DND-41 (cell line): ENCODE measurements around the gene TCERG1L.
"Not testable (repeated sequence)": the region's sequence is repeated elsewhere in the genome, so short reads cannot be mapped to it uniquely, and the experiment has no call there.

ENCODE experiments used
- ATAC-seq: fragments of 200-7000 bp; cut with Tn5 transposase; 3 replicates; pipeline ENCODE4 v1.9.1; 2021; ENCODE audit warnings: low read depth; ENCODE audit not compliant: insufficient read depth
- DNase-seq: peaks from one replicate; pipeline ENCODE4 v3.0.0-alpha.2; 2020
- H2AFZ ChIP-seq: 2 replicates; pipeline ENCODE4 v1.6.0; 2012; ENCODE audit warnings: low read depth, low read length
- H3K27ac ChIP-seq: 2 replicates; pipeline ENCODE4 v1.5.1; 2012; ENCODE audit warnings: low read length, inconsistent platforms
- H3K27me3 ChIP-seq: fragments of 200-600 bp; sonication (generic); 2 replicates; pipeline ENCODE4 v1.6.0; 2012; ENCODE audit warnings: low read length, mild to moderate bottlenecking, inconsistent platforms; ENCODE audit not compliant: insufficient read depth, poor library complexity
- H3K36me3 ChIP-seq: 2 replicates; pipeline ENCODE4 v1.5.1; 2012; ENCODE audit warnings: low read length, inconsistent platforms; ENCODE audit not compliant: insufficient read depth
- H3K4me1 ChIP-seq: 2 replicates; pipeline ENCODE4 v1.5.1; 2012; ENCODE audit warnings: mild to moderate bottlenecking, low read length; ENCODE audit not compliant: insufficient read depth
- H3K4me2 ChIP-seq: 2 replicates; pipeline ENCODE4 v1.6.0; 2012; ENCODE audit warnings: mild to moderate bottlenecking, moderate library complexity, low read length, inconsistent platforms; ENCODE audit not compliant: insufficient read depth
- H3K4me3 ChIP-seq, 2 experiments: fragments of 200-600 bp in 1 of 2; shearing (Covaris generic) in 1 of 2; 2 replicates each; pipeline ENCODE4 v1.5.1; 2012 to 2016; ENCODE audit warnings: inconsistent platforms in 2 of 2, low read length in 2 of 2, mild to moderate bottlenecking in 2 of 2, low read depth in 1 of 2, moderate library complexity in 1 of 2
- H3K79me2 ChIP-seq: 2 replicates; pipeline ENCODE4 v1.6.0; 2012; ENCODE audit warnings: low read length, inconsistent platforms; ENCODE audit not compliant: insufficient read depth
- H3K9ac ChIP-seq: 2 replicates; pipeline ENCODE4 v1.6.0; 2012; ENCODE audit warnings: low read depth, mild to moderate bottlenecking, inconsistent platforms, low read length, moderate library complexity
- H3K9me3 ChIP-seq: 2 replicates; pipeline ENCODE4 v1.5.1; 2012; ENCODE audit warnings: low read length, moderate library complexity, mild to moderate bottlenecking, inconsistent platforms; ENCODE audit not compliant: insufficient read depth, severe bottlenecking
- H4K20me1 ChIP-seq: 2 replicates; pipeline ENCODE4 v1.6.0; 2012; ENCODE audit warnings: low read length; ENCODE audit not compliant: insufficient read depth
- CTCF ChIP-seq: IDR thresholded peaks from 2 replicates; pipeline ENCODE4 v1.5.1; 2012; ENCODE audit warnings: borderline replicate concordance, low read length, moderate library complexity, mild to moderate bottlenecking; ENCODE audit not compliant: poor library complexity, severe bottlenecking; ENCODE audit errors: extremely low read depth
- EZH2 ChIP-seq: IDR thresholded peaks from 3 replicates; pipeline ENCODE4 v1.6.1; 2012; ENCODE audit warnings: borderline replicate concordance, low read depth, mild to moderate bottlenecking, moderate library complexity, low read length, inconsistent platforms; ENCODE audit not compliant: severe bottlenecking

The TCERG1L gene

DNA sequence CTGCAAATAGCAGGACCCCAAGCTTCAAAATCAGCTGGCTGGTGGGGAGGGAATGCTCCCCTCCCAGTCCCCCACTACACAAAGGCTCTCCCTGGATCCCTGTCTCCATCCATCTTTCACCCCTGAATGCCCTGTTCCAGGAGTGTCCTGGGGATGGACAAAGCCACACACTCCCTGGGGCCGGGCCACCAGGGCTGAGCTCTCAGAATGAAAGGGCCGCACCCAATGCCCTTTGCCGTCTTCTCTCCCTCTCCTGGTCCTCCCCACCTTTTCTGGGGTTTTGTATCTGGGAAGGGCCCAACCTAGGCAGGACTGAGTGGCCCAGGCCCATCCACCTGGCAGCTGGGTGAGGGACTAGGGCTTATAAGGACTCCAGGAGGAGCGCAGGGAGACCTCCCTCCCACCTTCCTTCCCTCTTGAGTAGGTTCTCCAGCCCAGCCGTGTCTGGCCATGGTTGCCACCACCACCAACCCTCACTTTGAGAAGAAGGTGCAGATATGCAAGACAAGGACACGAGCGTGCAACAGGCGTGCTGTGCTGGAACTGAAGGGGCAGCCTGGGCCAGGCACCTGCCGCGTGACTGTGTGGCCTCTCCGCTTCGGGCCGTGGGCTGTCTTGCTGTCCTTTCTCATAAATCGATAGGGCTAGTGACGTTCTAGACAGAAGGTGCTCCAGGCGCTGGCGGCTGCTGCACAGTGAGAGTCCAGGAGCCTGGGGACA lies 157.1 kb downstream of the TCERG1L start:
- Histone ChIP-seq H3K79me2 (no peaks in the 10 kb centered on the region), H3K9ac (no peak overlapping the region), H3K4me1 (no peaks in the 10 kb centered on the region), H3K27me3 (no peaks in the 10 kb centered on the region), H3K4me2 (no peak overlapping the region), H4K20me1 (no peaks in the 10 kb centered on the region), H3K27ac (no peak overlapping the region), H2AFZ (no peak overlapping the region), H3K36me3 (no peaks in the 10 kb centered on the region), H3K9me3 (no peaks in the 10 kb centered on the region), H3K4me3 (no peak overlapping the region)
- TF ChIP-seq EZH2 = no peak
- no peak for TF ChIP-seq CTCF
- ATAC-seq (no peak), DNase-seq (no peak)

GRCh38 chr10:131152456-131152855 lies 159.1 kb downstream of the TCERG1L start:
- not testable (repeated sequence) for H3K36me3 ChIP-seq, H3K9ac ChIP-seq, H3K4me2 ChIP-seq, H4K20me1 ChIP-seq, H3K9me3 ChIP-seq, DNase-seq, H2AFZ ChIP-seq, H3K79me2 ChIP-seq, H3K4me1 ChIP-seq, H3K4me3 ChIP-seq, H3K27me3 ChIP-seq, H3K27ac ChIP-seq, ATAC-seq

GRCh38 chr10:131150126-131150525 lies 161.4 kb downstream of the TCERG1L start:
- DNase-seq = no peak
- no peaks in the 10 kb centered on the region for H4K20me1 ChIP-seq
- no peak overlapping the region for H3K4me3 ChIP-seq
- H3K27ac ChIP-seq = no peak overlapping the region
- no peak overlapping the region for H3K9ac ChIP-seq
- no peaks in the 10 kb centered on the region for H3K4me1 ChIP-seq
- no peaks in the 10 kb centered on the region for H3K36me3 ChIP-seq
- no peak for TF ChIP-seq EZH2
- no peak for TF ChIP-seq CTCF
- no peak overlapping the region for H3K4me2 ChIP-seq
- H3K27me3 ChIP-seq = no peaks in the 10 kb centered on the region
- H3K9me3 ChIP-seq = no peaks in the 10 kb centered on the region
- ATAC-seq = no peak
- no peak overlapping the region for H2AFZ ChIP-seq
- H3K79me2 ChIP-seq = no peaks in the 10 kb centered on the region

- no peak overlapping the region for H3K4me2 ChIP-seq
- ATAC-seq (no peak), DNase-seq (no peak)
- no peaks in the 10 kb centered on the region for H3K36me3 ChIP-seq
- H3K4me1 ChIP-seq = no peaks in the 10 kb centered on the region
- TF ChIP-seq EZH2 = no peak
- no peaks in the 10 kb centered on the region for H3K27me3 ChIP-seq
- H3K9ac ChIP-seq = no peak overlapping the region
- no peak overlapping the region for H3K27ac ChIP-seq
- H4K20me1 ChIP-seq = no peaks in the 10 kb centered on the region
- no peak overlapping the region for H2AFZ ChIP-seq
- H3K4me3 ChIP-seq = no peak overlapping the region
- no peaks in the 10 kb centered on the region for H3K79me2 ChIP-seq
- H3K9me3 ChIP-seq = no peaks in the 10 kb centered on the region
These were observed 161.9 kb downstream of the TCERG1L start for GRCh38 chr10:131149586-131149985.
